ENCODE measurements around the gene AKIRIN2.

DNA sequence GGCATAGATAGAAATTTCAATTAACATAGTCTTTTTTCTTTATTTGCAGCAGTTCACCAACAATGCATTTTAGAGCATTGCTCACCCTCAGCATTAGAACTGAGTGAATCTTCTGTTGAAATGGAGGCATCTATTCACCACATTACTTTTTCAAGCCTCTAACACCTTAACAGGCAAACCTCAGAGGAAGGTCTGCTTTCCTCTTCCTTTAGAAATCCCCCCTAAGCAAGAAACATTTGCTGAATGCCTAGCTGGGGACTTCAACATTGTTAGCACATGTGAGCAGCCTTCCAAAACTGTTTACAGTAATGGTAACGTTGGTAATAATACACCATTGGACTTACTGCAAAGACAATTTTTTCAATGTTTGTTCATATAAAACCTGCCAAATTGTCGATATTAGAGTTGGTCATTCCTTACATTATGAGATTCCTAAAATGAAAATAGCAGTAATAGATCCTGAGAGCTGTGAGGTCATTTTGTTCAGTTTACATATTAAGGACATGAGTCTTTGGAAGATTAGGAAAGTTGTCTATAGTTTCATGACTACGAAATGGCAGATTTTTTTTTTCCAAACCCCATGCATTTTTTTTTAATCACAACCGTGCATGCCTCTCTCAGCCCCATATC is 20.6 kb upstream of the AKIRIN2 start:
- TF ChIP-seq CTCF (IDR thresholded peaks at IDR 0.05) (no peak), POLR2A (IDR thresholded peaks at IDR 0.05) (no peak), EP300 (IDR thresholded peaks at IDR 0.05) (no peak)
